Measurements from ENCODE around the gene LRP5. TPM values are rescaled to one million over a fixed set of nuclear protein-coding genes. Genes with fewer than 3 reads are reported as not detected.

LRP5 gene
- total and polyA plus RNA-seq, 9 of the 15 experiments (the other 6 are each of a cell fraction or from before 2014, with no cell fraction given), result 0.48 to 44.2 (median 13.5) TPM

- TF ChIP-seq CHD7 (IDR thresholded peaks at IDR 0.05; ENCODE audit: low read depth, low read length) (no peak), SPI1 (IDR thresholded peaks at IDR 0.05; ENCODE audit: borderline replicate concordance, low read depth, low read length) (no peak), CBFA2T2 (conservative IDR thresholded peaks at IDR 0.05) (no peak; the same call in 1 of the 2 replicates), ARID2 (IDR thresholded peaks at IDR 0.05) (no peak), SMARCA4 (IDR thresholded peaks at IDR 0.05) (no peak), ELK3 (CRISPR knock-in tag; IDR thresholded peaks at IDR 0.05) (0 out of 2 replicates have a peak, but pooled peaks have one; percentile 48), ZBTB43 (CRISPR knock-in tag; IDR thresholded peaks at IDR 0.05) (no peak), XRCC4 (IDR thresholded peaks at IDR 0.05; ENCODE audit: extremely low read depth, insufficient read depth, insufficient read length) (no peak), MCM2 (IDR thresholded peaks at IDR 0.05; ENCODE audit: low read depth) (no peak), ZNF253 (CRISPR knock-in tag; conservative IDR thresholded peaks at IDR 0.05) (0 out of 2 replicates have a peak, but pooled peaks have one; percentile 72), BCL6 (CRISPR knock-in tag; IDR thresholded peaks at IDR 0.05) (peak; percentile 59; the same call in 1 of the 2 replicates)
Observed at GRCh38 chr11:68459886-68460740, 147.7 kb downstream of the LRP5 start (continued).

All from K562 (cell line).